NCI-H345 treated with DMSO at 0.1 percent for 48 hours (cell line): ENCODE data around the gene H19.

ENCODE experiments used
- DNase-seq: peaks from one replicate; lab custom pipeline; 2025; ENCODE audit not compliant: unreplicated experiment; lab: John Stamatoyannopoulos, UW

The H19 gene

DNA sequence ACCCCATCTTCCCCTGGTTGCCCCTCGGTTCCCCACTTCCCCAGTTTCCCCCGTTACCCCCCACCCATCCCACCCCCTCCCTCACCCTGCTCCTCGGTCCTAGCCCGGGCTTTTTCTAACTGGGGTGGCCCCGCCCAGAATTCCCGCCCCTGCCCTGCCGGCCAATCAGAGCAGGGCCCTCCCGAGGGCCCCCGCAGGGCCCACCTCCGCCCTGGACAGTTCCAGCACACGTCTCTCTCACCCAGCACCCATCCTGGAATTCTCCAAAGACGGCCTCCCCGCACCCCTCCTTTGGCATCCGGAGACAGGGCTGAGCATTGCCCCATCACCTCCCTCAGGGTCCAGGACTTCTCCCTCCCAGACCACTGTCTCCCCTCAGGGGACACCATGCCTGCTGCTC is at the start of gene H19:
Gene H19 (minus strand): TSS at position 88 of the 400 bp plus-strand sequence.
- DNase-seq = no peak

DNA sequence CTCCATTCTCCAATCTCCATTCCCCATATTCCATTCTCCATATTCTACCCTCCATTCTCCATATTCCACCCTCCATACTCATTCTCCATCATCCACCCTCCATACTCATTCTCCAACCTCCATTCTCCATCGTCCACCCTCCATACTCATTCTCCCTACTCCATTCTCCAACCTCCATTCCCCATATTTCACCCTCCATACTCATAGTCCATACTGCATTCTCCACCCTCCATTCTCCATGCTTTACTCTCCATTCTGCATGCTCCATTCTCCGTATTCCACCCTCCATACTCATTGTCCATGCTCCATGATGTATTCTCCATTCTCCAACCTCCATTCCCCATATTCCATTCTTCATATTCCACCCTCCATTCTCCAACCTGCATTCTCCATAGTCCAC is 44.3 kb upstream of the H19 start:
- no peak for DNase-seq

DNA sequence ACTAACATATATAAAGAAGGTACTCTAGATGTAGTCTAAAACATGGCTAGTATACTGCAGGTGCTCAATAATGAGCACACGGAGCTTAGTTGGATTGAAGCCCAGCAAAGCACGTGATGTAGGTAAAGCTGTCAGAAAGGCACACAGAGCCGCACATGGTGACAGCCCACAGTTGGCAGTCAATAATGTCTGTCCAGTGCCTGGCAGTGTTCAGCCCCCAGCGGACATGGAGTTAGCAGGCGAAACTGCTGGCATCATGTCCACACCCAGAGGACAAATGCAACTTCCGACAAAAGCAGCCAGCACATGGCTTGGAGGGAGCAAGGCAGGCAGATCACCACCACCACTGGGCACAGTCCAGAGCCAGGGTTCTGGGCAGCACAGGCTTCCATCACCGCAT is 43.5 kb upstream of the H19 start:
- DNase-seq = no peak

DNA sequence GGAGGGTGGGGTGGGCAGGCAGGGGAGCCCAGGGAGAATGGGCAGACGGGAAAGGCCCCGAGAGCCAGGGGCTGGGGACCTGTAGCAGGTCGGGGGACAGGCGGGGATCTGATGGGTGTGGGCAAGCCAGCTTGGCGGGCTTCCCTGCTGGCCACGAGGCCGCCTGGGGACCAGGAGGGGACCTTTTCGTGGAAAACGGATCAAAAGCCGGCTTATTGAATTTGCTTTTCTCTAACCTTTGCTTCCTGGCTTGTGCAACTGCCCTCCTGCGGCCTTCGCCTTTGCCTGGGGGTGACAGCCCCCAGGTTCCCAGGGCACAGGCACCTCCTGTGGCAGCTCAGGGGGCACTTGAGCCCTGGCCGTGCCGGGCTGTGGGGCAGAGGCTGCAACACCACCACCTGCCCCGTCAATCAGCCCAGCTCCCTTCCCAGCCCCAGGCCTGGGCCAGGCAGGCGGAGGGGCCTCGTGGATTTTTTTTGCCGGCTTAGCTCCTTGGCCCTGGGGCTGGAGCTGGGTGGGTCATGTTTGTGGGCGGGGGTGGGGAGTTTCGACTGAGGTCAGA is 41.6 kb upstream of the H19 start:
- no peak for DNase-seq

DNA sequence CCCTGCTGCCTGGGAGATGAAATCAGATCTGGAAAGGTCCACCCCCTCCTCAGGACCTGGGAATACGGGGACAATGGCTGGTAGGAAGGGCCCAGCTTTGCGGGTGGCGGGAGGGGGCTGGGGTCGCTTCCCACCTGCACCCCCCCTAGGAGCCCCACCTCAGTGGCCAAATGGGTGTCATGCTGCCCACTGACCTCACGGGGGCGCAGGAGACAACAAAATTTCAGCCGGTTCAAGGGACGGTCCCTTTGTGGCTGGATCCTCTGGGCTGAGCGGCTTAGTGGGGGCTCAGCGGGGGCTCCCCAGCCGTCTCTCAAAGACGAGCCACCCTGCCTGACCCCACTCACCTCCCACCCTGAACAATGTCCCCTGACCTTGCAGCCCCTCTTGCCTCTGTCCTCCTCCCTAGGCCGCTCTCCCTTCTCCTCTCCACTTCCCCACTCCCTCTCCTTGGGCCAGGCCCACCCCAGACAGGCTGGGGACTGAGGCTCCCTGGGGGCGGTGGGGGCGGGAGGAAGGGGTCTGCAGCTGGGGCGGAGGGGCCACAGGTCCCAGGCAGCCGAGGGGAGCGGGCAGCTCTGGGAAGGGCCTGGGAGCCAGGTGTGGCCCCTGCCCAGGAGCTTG is 39.3 kb upstream of the H19 start:
- DNase-seq = no peak

DNA sequence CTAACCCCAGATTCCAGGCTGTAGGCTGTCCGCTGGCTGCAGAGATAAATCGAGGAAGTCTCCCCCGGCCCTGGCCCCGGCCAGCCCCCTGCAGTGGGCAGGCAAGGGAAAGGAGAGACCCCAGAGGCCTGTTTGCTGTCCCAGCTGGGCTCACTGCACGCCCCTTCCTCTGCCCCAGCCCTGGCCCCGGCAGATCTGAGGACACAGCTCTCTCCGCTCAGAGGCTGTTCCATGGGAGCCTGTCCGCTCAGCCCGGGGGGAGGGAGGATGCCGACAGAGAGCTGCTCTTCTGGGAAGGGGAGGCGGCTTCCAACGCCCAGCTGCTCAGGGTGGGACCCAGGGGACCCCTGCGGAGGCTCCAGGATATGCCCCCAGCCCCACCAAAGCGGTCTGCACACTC is 37.7 kb upstream of the H19 start:
- no peak for DNase-seq

DNA sequence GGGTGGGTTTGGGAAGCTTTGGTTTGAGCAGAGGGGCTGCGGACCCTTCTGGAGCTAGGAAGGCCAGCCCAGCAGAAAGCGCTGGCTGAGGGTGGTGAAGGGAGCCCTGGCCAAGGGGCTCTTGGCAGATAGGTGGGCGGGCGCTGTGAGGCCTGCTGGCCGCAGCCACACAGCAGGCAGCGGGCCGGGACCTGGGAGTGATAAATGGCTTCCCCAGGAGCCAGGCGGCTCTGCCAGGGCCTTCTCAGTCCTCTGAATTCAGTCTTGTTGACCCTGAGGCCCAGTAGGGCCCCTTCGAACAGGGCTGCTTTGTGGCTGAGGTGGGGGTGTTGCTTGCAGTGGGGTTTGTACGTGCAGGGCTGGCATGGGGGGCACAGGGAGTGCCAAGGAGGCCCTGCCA is 33.4 kb upstream of the H19 start:
- DNase-seq = no peak

DNA sequence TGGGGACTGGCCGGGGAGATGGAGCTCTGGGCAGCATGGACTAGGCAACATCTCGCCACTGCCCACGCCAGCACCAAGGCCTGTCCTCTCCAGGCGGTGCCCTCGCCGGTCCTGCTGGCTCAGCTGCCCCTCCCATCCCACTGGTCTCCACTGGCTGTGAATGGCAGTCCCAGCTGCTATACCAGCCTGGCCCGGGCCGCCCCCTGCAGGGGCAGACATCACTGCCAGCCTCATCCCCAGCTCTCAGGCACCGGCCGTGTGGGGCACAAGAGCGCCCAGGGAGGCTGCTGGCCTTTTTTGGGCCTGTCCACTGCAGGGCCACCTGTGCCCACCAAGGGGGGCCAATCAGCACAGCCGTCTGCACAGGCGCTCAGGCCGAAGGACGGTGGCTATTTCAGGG is 30.1 kb upstream of the H19 start:
- DNase-seq = no peak

DNA sequence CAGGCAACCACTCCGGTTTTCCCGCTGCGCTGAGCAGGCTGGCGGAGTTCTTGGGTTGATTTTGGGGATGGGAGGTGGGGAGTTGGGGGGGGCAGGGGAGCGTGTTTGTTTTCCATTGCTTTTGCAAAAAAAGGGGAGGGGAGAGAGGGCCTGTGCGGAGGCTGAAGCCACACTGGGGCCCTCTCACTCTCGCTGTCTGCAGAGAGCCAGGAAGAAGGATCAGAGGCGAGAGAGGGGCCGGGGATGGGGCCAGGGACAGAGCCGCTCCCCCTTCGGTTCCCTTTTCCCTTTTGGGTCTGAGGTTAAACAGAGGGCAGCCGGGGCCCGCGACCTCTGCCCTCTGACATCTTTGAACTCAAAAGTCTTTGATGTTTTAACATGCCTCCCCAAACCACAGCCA is 17.4 kb upstream of the H19 start:
- no peak for DNase-seq

DNA sequence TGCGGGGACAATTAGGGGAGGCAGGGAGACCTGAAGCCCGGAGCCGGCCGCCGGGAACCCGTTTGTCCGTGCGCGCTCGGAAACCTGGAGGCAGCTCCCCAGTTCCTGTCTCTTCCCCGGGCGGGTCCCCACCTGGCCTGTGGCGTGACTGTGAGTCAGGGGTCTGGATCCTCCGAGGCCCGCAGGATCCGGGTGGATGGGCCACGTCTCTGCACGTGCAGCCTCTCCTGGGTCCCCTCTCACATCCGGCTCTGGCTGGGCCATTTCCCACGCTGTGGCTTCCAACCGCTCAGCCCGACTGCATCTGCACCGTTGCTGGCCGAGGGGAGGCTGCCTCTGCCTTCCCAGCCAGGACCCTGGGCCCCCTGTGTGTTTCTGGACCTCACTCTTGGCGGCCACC is 14.8 kb upstream of the H19 start:
- DNase-seq = no peak

DNA sequence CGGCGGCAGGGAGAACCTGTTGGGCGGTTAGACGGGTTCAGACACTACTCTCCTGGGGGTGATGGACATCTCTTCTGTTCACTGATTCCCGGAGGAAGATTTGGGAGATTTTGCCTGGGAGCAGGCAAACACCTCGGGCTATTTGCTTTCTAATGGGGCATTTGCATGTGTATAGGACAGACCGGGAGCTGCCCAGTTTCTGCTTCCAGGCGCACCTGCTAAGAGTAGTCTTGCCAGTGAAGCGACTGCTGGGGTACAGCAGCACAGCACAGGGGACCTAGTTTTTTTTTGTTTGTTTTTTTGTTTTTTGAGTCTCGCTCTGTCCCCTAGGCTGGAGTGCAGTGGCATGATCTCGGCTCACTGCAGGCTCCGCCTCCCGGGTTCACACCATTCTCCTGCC is 6.8 kb upstream of the H19 start:
- DNase-seq = no peak

DNA sequence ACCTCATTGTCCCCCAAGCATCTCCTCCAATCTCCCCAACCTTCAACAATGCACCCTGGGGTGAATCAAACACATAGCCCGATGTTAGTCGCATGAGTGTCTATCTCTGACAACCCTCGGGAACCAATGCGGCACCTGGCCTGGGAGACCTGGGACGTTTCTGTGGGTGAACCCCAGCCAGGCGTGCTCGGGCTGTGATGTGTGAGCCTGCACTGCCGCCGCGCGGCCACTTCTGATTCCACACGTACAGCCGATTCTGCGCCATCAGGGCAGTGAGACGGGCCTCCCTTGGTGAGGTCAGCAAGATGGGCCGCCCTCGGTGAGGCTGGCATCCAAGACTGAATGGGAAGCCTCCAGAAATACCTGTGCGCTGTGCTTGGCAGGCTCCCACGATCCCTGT is 5.2 kb upstream of the H19 start:
- no peak for DNase-seq

DNA sequence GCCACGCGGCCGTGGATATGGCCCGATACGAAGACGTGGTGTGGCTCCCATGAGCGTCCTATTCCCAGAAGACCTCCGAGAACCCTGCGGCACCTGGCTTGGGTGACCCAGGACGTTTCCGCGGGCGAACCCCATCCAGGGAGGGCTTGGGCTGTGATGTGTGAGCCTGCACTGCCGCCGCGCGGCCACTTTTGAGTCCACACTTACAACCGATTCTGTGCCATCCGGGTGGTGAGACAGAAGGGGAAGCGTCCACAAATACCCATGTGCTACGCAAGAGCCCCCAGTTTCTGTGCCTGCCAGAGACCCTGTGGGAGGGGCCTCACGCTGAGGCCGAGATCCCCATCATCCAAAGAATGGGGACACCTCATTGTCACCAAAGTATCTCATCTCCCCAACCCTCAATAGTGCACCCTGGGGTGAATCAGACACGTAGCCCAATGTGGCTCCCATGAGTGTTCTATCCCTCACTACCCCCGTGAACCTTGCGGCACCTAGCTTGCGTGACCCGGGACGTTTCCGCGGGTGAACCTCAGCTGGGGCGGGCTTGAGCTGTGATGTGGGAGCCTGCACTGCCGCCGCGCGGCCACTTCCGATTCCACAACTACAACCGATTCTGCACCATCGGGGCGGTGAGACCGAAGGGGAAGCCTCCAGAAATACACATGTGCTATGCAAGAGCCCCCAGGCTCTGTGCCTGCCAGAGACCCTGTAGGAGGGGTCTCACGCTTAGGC is 4.6 kb upstream of the H19 start:
- no peak for DNase-seq

DNA sequence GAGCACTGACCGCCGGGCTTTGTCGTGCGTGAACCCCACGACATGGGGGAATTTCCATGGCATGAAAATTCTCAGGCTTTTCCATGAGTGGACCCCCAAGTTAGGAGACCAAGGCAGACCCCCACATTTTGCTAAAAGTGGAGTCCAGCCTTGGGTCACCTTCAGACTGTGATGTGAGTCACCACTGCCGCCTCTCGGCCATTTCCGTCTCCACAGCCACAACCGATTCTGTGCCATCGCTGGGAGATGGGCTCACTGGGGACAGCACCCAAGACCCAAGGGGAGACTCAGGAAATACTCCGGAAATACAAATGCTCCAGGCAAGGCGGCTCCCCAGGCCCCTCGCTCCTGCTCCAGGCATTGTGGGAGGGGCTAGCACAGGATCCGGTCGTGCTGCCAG is 1.2 kb upstream of the H19 start:
- no peak for DNase-seq

DNA sequence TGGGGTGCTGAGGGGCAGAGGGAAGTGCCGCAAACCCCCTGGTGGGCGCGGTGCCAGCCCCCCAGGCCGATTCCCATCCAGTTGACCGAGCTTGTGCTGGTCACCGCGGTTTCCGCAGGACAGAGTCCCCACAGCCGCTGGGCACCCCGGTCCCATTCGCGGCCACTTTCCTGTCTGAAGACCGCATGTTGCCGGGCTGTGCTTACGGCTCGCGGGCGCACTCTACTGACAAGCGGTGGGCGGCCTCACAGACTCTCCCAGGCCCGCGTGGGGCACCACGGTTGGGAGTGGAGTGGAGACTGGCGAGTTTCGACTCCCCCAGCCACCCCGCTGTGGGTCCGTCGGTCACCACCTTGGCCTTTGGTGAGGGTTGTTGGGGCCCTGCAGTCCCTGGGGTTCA is 648 bp upstream of the H19 start:
- DNase-seq = no peak

DNA sequence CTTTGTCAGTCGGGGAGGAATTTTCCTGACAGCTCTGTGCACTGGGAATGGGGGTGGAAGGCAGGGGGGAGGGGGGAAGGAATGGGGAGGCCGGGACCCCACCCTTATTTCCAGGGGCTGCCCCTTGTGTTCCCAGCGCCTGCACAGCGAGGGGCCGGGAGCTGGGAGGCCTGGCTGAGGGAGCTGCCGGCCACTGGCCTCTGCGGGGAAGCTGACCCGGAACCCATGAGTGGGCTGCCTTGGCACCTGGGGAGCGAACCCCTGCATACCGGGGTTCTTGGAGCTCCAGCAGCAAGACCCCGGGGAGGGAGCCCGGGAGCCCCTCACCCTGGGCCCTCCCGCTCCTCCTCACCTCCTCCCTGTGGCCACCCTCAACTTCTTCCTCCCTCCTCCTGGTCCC is 3.5 kb downstream of the H19 start:
- no peak for DNase-seq

DNA sequence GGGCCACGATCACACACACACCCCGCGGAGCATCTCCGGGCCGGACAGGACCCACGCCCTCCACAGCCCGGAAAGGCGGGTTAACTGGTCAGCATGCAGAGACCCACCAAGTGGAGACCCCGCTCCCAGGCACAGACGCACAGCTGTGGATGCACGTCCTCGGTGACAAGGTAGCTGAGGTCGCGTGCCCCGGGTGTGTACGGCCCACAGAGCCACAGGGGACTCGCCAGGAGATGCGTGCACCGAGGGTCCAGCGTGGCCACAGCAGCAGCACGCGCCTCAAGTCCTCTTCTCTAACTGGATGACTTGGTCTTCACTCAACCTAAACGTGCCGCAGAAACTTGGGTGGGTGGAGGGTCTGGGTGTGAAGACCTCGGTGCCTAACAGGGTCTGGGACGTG is 5.5 kb downstream of the H19 start:
- no peak for DNase-seq

DNA sequence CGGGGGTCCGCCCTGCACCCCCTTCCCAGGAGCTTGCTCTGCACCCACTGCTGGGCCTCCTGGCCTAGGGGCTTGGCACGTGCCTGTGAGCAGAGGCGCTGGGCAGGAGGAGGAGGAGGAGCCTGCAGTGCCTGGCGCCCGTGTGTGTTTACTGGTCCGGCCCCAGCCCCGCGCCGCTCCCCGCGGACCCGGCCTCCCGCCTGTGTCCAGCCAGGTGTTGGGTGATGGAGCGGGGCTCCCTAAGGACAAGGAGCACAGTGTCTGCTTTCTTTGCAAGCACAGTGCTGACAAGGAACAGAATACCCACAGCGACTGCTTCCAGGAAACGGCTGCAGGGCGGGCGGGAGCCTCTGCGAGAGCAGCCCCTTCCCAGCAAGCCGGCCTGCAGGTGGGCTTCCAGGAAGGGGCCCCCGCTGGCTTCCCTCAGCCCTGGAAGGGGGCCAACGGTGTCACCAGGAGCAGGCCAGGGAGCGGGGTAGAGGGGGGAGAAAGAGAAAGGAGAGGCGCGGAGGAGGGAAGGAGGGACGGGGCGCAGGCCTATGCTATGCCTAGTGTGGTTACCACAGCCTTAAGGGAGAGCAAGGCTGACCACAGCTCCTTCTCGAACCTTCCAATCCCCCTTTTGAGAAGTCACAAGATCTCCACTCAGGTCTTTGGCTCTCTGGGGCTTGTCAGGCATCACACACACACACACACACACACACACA is 6.6 kb downstream of the H19 start:
- no peak for DNase-seq

DNA sequence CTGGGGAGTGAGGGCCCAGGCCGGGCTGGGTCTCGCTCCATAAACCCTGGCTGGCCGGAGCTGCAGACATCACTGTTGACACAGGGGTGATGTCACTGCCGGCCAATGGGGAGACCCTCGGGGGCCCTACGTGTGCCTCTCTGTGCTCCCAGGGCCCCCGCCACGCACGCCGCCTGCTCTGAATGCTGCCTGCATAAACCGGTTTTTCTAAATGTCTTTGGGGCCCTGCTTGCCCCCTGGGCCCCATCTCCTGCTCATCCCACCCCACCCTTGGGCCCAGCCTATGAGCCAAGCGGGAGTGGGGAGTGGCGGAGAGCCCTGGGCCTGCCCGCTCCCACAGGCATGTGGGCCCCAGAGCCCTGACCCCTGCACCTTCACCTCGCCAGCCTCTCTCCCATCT is 7.7 kb downstream of the H19 start:
- DNase-seq = no peak

DNA sequence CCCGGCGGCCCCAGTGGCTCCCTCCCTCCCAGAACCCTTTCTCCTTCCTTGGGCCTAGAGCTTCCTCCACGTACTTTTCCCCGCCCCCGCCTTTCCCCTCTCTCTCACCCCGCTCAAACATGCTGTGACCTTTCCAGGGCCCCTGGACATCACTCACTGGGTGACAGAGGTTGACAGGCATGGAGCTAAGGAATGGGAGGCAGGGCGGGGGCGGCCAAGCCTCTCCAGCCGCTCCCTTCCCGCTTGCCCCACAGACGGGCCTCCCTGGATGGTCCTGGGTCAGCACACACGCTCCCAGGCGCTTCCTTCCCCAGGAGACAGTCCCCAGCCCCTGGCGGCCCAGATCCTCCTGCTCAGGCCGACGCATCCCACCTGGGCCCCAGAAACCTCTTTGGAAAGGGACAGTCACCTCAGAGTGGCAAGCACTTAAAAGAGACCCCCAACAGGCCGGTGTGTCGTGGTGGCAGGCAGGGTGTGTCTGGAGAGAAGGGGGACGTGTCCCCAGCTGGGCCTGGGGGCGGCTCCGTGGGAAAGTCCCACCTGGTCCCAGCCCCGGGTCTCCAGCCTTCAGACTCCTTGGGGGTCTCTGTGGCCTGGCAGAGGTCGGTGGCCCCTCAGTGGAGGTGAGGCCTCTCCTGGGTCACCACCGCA is 8.8 kb downstream of the H19 start:
- no peak for DNase-seq

DNA sequence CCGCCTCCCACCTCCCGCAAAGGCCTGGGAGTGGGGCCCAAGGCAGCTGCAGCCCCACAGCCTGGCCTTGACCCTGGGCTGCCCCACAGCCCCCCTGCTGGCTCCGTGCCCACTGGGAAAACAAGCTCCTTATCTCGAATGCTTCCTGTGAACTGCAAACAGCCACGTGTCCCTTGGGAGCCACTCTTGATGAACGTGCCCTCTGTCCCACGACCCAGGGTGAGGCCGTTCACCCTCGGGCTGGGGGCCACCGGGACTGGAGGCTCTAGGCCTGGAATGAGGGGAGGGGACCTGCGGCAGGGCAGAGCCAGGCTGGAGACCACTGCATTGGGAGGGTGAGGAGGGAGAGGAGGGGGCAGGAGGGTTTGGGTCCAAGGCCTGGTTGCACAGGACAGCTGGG is 9.5 kb downstream of the H19 start:
- DNase-seq = no peak

DNA sequence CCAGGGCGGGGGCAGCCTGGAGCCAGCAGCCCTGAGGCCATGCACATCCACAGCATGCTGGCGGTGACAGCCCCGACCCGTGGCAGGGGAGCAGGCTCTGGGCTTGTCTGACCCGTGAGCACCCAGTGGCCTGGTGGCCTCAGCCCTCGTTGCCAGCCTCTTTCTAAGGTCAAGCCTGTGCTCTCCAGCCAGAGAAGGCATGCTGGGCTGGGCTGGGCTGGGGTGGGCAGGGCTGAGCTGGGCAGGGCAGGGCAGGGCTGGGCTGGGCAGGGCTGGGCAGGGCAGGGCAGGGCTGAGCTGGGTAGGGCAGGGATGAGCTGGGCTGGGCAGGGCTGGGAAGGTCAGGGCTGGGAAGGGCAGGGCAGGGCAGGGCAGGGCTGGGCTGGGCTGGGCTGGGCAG is 10.6 kb downstream of the H19 start:
- DNase-seq = no peak
